SH-SY5Y (cell line): ENCODE results near the gene ACTN2.

ENCODE experiments used
- GATA2 ChIP-seq: IDR thresholded peaks from 2 replicates; pipeline ENCODE4 v1.6.1; 2011; ENCODE audit warnings: mild to moderate bottlenecking, low read depth, low read length
- GATA3 ChIP-seq: IDR thresholded peaks from 2 replicates; pipeline ENCODE4 v1.6.1; 2011; ENCODE audit warnings: low read depth, mild to moderate bottlenecking, low read length, moderate library complexity

DNA sequence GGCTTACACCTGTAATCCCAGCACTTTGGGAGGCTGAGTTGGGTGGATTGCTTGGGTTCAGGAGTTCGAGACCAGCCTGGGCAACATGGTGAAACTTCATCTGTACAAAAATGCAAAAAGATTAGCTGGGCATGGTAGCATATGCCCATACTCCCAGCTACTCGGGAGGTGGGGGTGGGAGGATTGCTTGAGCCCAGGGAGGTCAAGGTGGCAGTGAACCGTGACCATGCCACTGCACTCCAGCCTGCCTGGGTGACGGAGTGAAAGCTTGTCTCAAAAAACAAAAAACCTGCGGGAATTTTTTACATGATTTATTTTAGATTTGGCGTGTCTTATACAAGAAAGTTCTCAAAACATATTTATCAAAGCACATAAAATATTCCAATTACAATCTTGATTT is 81.0 kb downstream of the ACTN2 start:
- no peak for TF ChIP-seq GATA3
- no peak for TF ChIP-seq GATA2
